ENCODE measurements around the gene SDSL. TPM values are rescaled to one million over a fixed set of nuclear protein-coding genes. Genes with fewer than 3 reads are reported as not detected.

The SDSL gene
- total RNA-seq, 1 experiment from 2014 or later, result 0.52 TPM

GRCh38 chr12:113439606-113440030 lies 17.4 kb downstream of the SDSL start:
- POLR2A ChIA-PET, result no interaction called here
- DNase-seq (ENCODE audit: low spot score), result peak; percentile 85
- no peak overlapping the region for H3K27ac Mint-ChIP-seq
- TF ChIP-seq, protein P1, sequence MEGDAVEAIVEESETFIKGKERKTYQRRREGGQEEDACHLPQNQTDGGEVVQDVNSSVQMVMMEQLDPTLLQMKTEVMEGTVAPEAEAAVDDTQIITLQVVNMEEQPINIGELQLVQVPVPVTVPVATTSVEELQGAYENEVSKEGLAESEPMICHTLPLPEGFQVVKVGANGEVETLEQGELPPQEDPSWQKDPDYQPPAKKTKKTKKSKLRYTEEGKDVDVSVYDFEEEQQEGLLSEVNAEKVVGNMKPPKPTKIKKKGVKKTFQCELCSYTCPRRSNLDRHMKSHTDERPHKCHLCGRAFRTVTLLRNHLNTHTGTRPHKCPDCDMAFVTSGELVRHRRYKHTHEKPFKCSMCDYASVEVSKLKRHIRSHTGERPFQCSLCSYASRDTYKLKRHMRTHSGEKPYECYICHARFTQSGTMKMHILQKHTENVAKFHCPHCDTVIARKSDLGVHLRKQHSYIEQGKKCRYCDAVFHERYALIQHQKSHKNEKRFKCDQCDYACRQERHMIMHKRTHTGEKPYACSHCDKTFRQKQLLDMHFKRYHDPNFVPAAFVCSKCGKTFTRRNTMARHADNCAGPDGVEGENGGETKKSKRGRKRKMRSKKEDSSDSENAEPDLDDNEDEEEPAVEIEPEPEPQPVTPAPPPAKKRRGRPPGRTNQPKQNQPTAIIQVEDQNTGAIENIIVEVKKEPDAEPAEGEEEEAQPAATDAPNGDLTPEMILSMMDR (IDR thresholded peaks at IDR 0.05), result peak; percentile 68
- no peak for TF ChIP-seq NFATC4 (CRISPR knock-in tag; IDR thresholded peaks at IDR 0.05)
- H3K4me3 Mint-ChIP-seq, result no peak overlapping the region
- no peaks in the 10 kb centered on the region for H3K27me3 Mint-ChIP-seq (ENCODE audit: low read depth)
- no peaks in the 10 kb centered on the region for H3K36me3 Mint-ChIP-seq
- peak; percentile 94 for ATAC-seq
- CTCF ChIA-PET, result interaction anchor here (0.6 to 2.3 kb wide), 12 partner anchors 14 to 380 kb away, joined by 3 to 11 read pairs (median 4); no protein-coding TSS in a partner anchor
- no peaks in the 10 kb centered on the region for H3K9me3 Mint-ChIP-seq
- H3K4me1 Mint-ChIP-seq, result peaks cover 3% of the 10 kb centered on the region; the same call in 1 of the 2 replicates

- CTCF ChIA-PET, result interaction anchor here (0.7 to 3.7 kb wide), 8 partner anchors 15 to 379 kb away, joined by 3 to 24 read pairs (median 6); no protein-coding TSS in a partner anchor
- TF ChIP-seq MYBL2 (CRISPR knock-in tag; IDR thresholded peaks at IDR 0.05) (no peak), AR (CRISPR knock-in tag; IDR thresholded peaks at IDR 0.05) (no peak), NFYB (CRISPR knock-in tag; conservative IDR thresholded peaks at IDR 0.05; ENCODE audit: low read depth) (no peak), FOXK1 (CRISPR knock-in tag; IDR thresholded peaks at IDR 0.05) (no peak)
- TF ChIP-seq, protein P2, sequence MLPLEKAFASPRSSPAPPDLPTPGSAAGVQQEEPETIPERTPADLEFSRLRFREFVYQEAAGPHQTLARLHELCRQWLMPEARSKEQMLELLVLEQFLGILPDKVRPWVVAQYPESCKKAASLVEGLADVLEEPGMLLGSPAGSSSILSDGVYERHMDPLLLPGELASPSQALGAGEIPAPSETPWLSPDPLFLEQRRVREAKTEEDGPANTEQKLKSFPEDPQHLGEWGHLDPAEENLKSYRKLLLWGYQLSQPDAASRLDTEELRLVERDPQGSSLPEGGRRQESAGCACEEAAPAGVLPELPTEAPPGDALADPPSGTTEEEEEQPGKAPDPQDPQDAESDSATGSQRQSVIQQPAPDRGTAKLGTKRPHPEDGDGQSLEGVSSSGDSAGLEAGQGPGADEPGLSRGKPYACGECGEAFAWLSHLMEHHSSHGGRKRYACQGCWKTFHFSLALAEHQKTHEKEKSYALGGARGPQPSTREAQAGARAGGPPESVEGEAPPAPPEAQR (CRISPR knock-in tag; IDR thresholded peaks at IDR 0.05), result no peak
- POLR2A ChIA-PET, result no interaction called here
- peaks cover 6% of the 10 kb centered on the region for H3K9me3 Mint-ChIP-seq
- peaks cover 3% of the 10 kb centered on the region; the same call in 1 of the 2 replicates for H3K4me1 Mint-ChIP-seq
- H3K36me3 Mint-ChIP-seq, result no peaks in the 10 kb centered on the region
- peaks cover 4% of the 10 kb centered on the region for H3K27me3 Mint-ChIP-seq (ENCODE audit: low read depth)
- H3K27ac Mint-ChIP-seq, result no peak overlapping the region
- H3K4me3 Mint-ChIP-seq, result no peak overlapping the region
- DNase-seq (ENCODE audit: low spot score) (no peak), ATAC-seq (no peak)
Measured at GRCh38 chr12:113440336-113440735, 18.2 kb downstream of the SDSL start.

DNA sequence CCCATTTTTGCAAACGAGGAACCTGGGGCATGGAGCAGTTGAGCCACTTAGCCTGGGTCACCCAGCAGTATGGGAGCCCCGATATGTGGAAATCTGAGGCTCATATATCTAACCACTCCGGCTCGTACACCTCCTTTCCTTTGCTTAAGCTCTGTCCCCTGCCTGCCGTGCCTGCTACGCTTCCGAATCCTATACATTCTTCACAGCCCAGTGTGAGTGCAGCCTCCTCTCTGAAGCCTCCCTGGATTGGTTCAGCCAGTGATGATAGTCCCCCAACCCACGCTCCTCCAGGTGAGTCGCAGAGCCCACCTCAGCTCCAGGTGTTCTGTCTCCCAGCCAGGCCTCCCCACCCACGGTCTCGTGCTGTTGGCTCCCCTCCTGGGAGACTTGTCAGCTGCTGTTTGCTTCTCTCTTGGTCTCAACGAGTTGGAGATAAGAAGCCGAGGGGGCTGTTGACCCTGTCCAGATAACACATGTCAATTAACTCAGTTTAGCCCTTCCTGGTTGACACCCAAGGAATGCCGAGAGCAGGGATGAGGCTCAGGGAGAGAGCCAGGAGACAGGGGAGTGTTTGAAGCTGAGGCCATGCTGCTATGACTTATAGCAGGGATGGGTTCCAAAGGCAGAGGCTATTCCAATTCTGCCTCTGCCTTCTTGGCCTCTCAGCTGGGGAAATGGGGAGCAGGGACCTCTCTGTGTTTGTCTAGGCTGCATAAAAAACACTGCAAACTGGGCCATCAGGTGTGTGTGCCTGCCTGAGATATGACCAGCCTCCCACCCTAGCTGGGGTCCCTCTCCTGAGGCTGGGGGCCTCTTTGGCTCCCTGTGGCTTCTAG lies 19.0 kb downstream of the SDSL start:
- DNase-seq (ENCODE audit: low spot score) (no peak), ATAC-seq (no peak)
- ChIA-PET POLR2A (no interaction called here), CTCF (interaction anchor here (0.7 to 3.7 kb wide), 6 partner anchors 15 to 378 kb away, joined by 3 to 24 read pairs (median 8); no protein-coding TSS in a partner anchor)
- Mint-ChIP-seq H3K9me3 (peaks cover 14% of the 10 kb centered on the region), H3K27me3 (ENCODE audit: low read depth) (peaks cover 9% of the 10 kb centered on the region), H3K27ac (no peak overlapping the region), H3K4me1 (peaks cover 3% of the 10 kb centered on the region; the same call in 1 of the 2 replicates), H3K36me3 (no peaks in the 10 kb centered on the region), H3K4me3 (no peak overlapping the region)
- TF ChIP-seq, protein P1 (IDR thresholded peaks at IDR 0.05), result no peak
- TF ChIP-seq E2F4 (CRISPR knock-in tag; IDR thresholded peaks at IDR 0.05; ENCODE audit: borderline replicate concordance, low read depth), result no peak
- TF ChIP-seq, protein P3, sequence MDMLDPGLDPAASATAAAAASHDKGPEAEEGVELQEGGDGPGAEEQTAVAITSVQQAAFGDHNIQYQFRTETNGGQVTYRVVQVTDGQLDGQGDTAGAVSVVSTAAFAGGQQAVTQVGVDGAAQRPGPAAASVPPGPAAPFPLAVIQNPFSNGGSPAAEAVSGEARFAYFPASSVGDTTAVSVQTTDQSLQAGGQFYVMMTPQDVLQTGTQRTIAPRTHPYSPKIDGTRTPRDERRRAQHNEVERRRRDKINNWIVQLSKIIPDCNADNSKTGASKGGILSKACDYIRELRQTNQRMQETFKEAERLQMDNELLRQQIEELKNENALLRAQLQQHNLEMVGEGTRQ (CRISPR knock-in tag; IDR thresholded peaks at IDR 0.05), result no peak
- no peak for TF ChIP-seq SMAD4 (CRISPR knock-in tag; IDR thresholded peaks at IDR 0.05)
- TF ChIP-seq, protein P4, sequence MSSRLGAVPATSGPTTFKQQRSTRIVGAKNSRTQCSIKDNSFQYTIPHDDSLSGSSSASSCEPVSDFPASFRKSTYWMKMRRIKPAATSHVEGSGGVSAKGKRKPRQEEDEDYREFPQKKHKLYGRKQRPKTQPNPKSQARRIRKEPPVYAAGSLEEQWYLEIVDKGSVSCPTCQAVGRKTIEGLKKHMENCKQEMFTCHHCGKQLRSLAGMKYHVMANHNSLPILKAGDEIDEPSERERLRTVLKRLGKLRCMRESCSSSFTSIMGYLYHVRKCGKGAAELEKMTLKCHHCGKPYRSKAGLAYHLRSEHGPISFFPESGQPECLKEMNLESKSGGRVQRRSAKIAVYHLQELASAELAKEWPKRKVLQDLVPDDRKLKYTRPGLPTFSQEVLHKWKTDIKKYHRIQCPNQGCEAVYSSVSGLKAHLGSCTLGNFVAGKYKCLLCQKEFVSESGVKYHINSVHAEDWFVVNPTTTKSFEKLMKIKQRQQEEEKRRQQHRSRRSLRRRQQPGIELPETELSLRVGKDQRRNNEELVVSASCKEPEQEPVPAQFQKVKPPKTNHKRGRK (CRISPR knock-in tag; IDR thresholded peaks at IDR 0.05; ENCODE audit: borderline replicate concordance), result no peak
- TF ChIP-seq JAZF1 (CRISPR knock-in tag; IDR thresholded peaks at IDR 0.05), result no peak
- TF ChIP-seq, protein P5, sequence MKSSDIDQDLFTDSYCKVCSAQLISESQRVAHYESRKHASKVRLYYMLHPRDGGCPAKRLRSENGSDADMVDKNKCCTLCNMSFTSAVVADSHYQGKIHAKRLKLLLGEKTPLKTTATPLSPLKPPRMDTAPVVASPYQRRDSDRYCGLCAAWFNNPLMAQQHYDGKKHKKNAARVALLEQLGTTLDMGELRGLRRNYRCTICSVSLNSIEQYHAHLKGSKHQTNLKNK (CRISPR knock-in tag; IDR thresholded peaks at IDR 0.05), result no peak
- no peak for TF ChIP-seq ZBTB21 (CRISPR knock-in tag; IDR thresholded peaks at IDR 0.05; ENCODE audit: borderline replicate concordance)
- no peak for TF ChIP-seq EMX1 (CRISPR knock-in tag; IDR thresholded peaks at IDR 0.05)
- no peak for TF ChIP-seq CREB1 (CRISPR knock-in tag; IDR thresholded peaks at IDR 0.05)
